Aortic smooth muscle cell (primary cell): ENCODE results near the gene OR10G7. TPM values are rescaled to one million over a fixed set of nuclear protein-coding genes. Genes with fewer than 3 reads are reported as not detected.

ENCODE experiments used
- total RNA-seq: library from RNA; depleted of rRNA; stranded (reverse); fragments of >200 nt; gene quantifications from 2 replicates; pipeline ENCODE4 v1.2.3, GENCODE V29; 2014

Gene OR10G7
- total RNA-seq: not detected in 2 replicates

GRCh38 chr11:124041254-124041653, at the start of gene OR10G7:
TSS of gene OR10G7 (minus strand) at chr11:124041325. CDS start at chr11:124039001, 2,324 bp downstream.

GRCh38 chr11:124026498-124026897, 14.6 kb downstream of the OR10G7 start, which contains the start of gene OR10G8:
TSS of gene OR10G8 (plus strand) at chr11:124026798. CDS start at chr11:124029623, 2,825 bp downstream.

GRCh38 chr11:124012697-124013096, 28.4 kb downstream of the OR10G7 start, which contains the start of gene OR10G4:
TSS of gene OR10G4 (plus strand) at chr11:124012997. CDS start at chr11:124015575, 2,578 bp downstream.

GRCh38 chr11:123995119-123995518, 46.0 kb downstream of the OR10G7 start, which contains the start of gene OR10G6:
TSS of gene OR10G6 (minus strand) at chr11:123995161. CDS start at chr11:123995161, 0 bp downstream.

Other genes with a start within 250 kb of the OR10G7 start
- not detected in 2 replicates for gene OR6M1, start 235.0 kb downstream of the OR10G7 start, total RNA-seq
- not detected in 2 replicates for gene TMEM225, start 155.7 kb downstream of the OR10G7 start, total RNA-seq
- gene OR8D4, start 139.2 kb downstream of the OR10G7 start, total RNA-seq: 0.06 TPM in 1 of 2 replicates, not detected in the other
- not detected in 2 replicates for gene OR4D5, start 101.7 kb downstream of the OR10G7 start, total RNA-seq
- gene OR6T1, start 97.5 kb downstream of the OR10G7 start, total RNA-seq: not detected in 2 replicates
- not detected in 2 replicates for gene OR10S1, start 63.5 kb downstream of the OR10G7 start, total RNA-seq
- not detected in 2 replicates for gene OR10G6, start 46.2 kb downstream of the OR10G7 start, total RNA-seq
- gene OR10G4, start 28.3 kb downstream of the OR10G7 start, total RNA-seq: not detected in 2 replicates
- not detected in 2 replicates for gene OR10G9, start 18.3 kb downstream of the OR10G7 start, total RNA-seq
- not detected in 2 replicates for gene OR10G8, start 14.5 kb downstream of the OR10G7 start, total RNA-seq
- gene VWA5A, start 74.1 kb upstream of the OR10G7 start, total RNA-seq: 29.7 and 64.4 TPM in 2 replicates
- gene OR10D3, start 142.0 kb upstream of the OR10G7 start, total RNA-seq: not detected in 2 replicates
- not detected in 2 replicates for gene OR8G1, start 199.8 kb upstream of the OR10G7 start, total RNA-seq
- gene OR8G5, start 215.1 kb upstream of the OR10G7 start, total RNA-seq: not detected in 2 replicates